SK-N-SH treated with all-trans-retinoic acid at 6 μM for 48 hours (cell line): Measurements from ENCODE around the gene RRAD.

Source experiments
- ATAC-seq: fragments of 200-7000 bp; cut with Tn5 transposase; 3 replicates; pipeline ENCODE4 v1.9.1; 2020; ENCODE audit warnings: mild to moderate bottlenecking, moderate library complexity
- ARNTL ChIP-seq: fragments of 450-650 bp; formaldehyde crosslinking; IDR thresholded peaks from 2 replicates; pipeline ENCODE4 v1.5.0; 2020; ENCODE audit warnings: low read depth, mild to moderate bottlenecking, moderate library complexity, borderline replicate concordance
- BACH2 ChIP-seq: fragments of 250-450 bp; sonication (Bioruptor Pico); IDR thresholded peaks from 2 replicates; pipeline ENCODE4 v1.9.0; 2021; ENCODE audit warnings: mild to moderate bottlenecking, borderline replicate concordance
- CREB5 ChIP-seq: fragments of 250-450 bp; sonication (Bioruptor Pico); IDR thresholded peaks from 2 replicates; pipeline ENCODE4 v1.5.1; 2020; ENCODE audit warnings: low read depth, mild to moderate bottlenecking, moderate library complexity
- CSDC2 ChIP-seq: fragments of 250-450 bp; sonication (Bioruptor Pico); IDR thresholded peaks from 2 replicates; pipeline ENCODE4 v1.5.0; 2020; ENCODE audit warnings: mild to moderate bottlenecking, moderate library complexity
- ESRRG ChIP-seq: fragments of 250-450 bp; sonication (Bioruptor Pico); IDR thresholded peaks from 2 replicates; pipeline ENCODE4 v1.6.1; 2021; ENCODE audit warnings: mild to moderate bottlenecking
- GLIS3 ChIP-seq: fragments of 250-450 bp; sonication (Bioruptor Pico); IDR thresholded peaks from 2 replicates; pipeline ENCODE4 v1.5.0; 2020; ENCODE audit warnings: mild to moderate bottlenecking, moderate library complexity
- ISL1 ChIP-seq: fragments of 250-450 bp; sonication (Bioruptor Pico); IDR thresholded peaks from 2 replicates; pipeline ENCODE4 v2.1.2; 2022; ENCODE audit warnings: mild to moderate bottlenecking, moderate library complexity
- OSR1 ChIP-seq: fragments of 250-450 bp; sonication (Bioruptor Pico); IDR thresholded peaks from 2 replicates; pipeline ENCODE4 v1.8.0; 2022; ENCODE audit warnings: moderate library complexity, mild to moderate bottlenecking, inconsistent platforms
- PATZ1 ChIP-seq: fragments of 250-450 bp; sonication (Bioruptor Pico); IDR thresholded peaks from 2 replicates; pipeline ENCODE4 v1.8.0; 2020; ENCODE audit warnings: mild to moderate bottlenecking, moderate library complexity, borderline replicate concordance
- POU6F1 ChIP-seq: fragments of 250-450 bp; sonication (Bioruptor Pico); IDR thresholded peaks from 2 replicates; pipeline ENCODE4 v1.8.0; 2021; ENCODE audit warnings: low read depth, mild to moderate bottlenecking, moderate library complexity, borderline replicate concordance
- PPARA ChIP-seq: fragments of 250-450 bp; sonication (Bioruptor Pico); IDR thresholded peaks from 2 replicates; pipeline ENCODE4 v1.5.0; 2020; ENCODE audit warnings: mild to moderate bottlenecking, borderline replicate concordance
- RARB ChIP-seq: fragments of 250-450 bp; sonication (Bioruptor Pico); IDR thresholded peaks from 2 replicates; pipeline ENCODE4 v1.8.0; 2021; ENCODE audit warnings: mild to moderate bottlenecking, moderate library complexity
- SNAI2 ChIP-seq: fragments of 250-450 bp; sonication (Bioruptor Pico); IDR thresholded peaks from 2 replicates; pipeline ENCODE4 v1.5.0; 2020; ENCODE audit warnings: mild to moderate bottlenecking, moderate library complexity
- TCF4 ChIP-seq: fragments of 250-450 bp; sonication (Bioruptor Pico); IDR thresholded peaks from 2 replicates; pipeline ENCODE4 v1.8.0; 2021; ENCODE audit warnings: mild to moderate bottlenecking, moderate library complexity, borderline replicate concordance
- ZC3H10 ChIP-seq: fragments of 250-450 bp; sonication (Bioruptor Pico); IDR thresholded peaks from 2 replicates; pipeline ENCODE4 v1.5.1; 2021; ENCODE audit warnings: mild to moderate bottlenecking, moderate library complexity
- ZFP30 ChIP-seq: fragments of 450-650 bp; formaldehyde crosslinking; IDR thresholded peaks from 2 replicates; pipeline ENCODE4 v1.5.0; 2022; ENCODE audit warnings: mild to moderate bottlenecking, moderate library complexity
- ZNF565 ChIP-seq: fragments of 450-650 bp; formaldehyde crosslinking; conservative IDR thresholded peaks from 2 replicates; pipeline ENCODE4 v1.5.0; 2020; ENCODE audit warnings: low read depth, mild to moderate bottlenecking, moderate library complexity
- ZNF8 ChIP-seq: fragments of 450-650 bp; formaldehyde crosslinking; IDR thresholded peaks from 2 replicates; pipeline ENCODE4 v1.5.0; 2020; ENCODE audit warnings: mild to moderate bottlenecking, moderate library complexity
- TF ChIP-seq, protein P1 (sequence below): fragments of 250-450 bp; sonication (Bioruptor Pico); IDR thresholded peaks from 2 replicates; pipeline ENCODE4 v1.5.1; 2021; ENCODE audit warnings: mild to moderate bottlenecking, moderate library complexity
- TF ChIP-seq, protein P2 (sequence below): fragments of 250-450 bp; sonication (Bioruptor Pico); IDR thresholded peaks from 2 replicates; pipeline ENCODE4 v1.5.0; 2020; ENCODE audit warnings: mild to moderate bottlenecking, moderate library complexity

RRAD gene

GRCh38 chr16:66950437-66950836, 25.1 kb upstream of the RRAD start:
- ATAC-seq: no peak

GRCh38 chr16:66949472-66949871, 24.1 kb upstream of the RRAD start:
- no peak for TF ChIP-seq ESRRG
- no peak for TF ChIP-seq ZNF565 (CRISPR knock-in tag)
- TF ChIP-seq CREB5: no peak
- TF ChIP-seq OSR1 (CRISPR knock-in tag): no peak
- TF ChIP-seq ZNF8 (CRISPR knock-in tag): no peak
- ATAC-seq: no peak

More at GRCh38 chr16:66950437-66950836, 25.1 kb upstream of the RRAD start:
- TF ChIP-seq ESRRG (no peak), SNAI2 (CRISPR knock-in tag) (no peak), ARNTL (CRISPR knock-in tag) (no peak), CSDC2 (CRISPR knock-in tag) (no peak), TCF4 (CRISPR knock-in tag) (no peak)
- TF ChIP-seq, protein P1, sequence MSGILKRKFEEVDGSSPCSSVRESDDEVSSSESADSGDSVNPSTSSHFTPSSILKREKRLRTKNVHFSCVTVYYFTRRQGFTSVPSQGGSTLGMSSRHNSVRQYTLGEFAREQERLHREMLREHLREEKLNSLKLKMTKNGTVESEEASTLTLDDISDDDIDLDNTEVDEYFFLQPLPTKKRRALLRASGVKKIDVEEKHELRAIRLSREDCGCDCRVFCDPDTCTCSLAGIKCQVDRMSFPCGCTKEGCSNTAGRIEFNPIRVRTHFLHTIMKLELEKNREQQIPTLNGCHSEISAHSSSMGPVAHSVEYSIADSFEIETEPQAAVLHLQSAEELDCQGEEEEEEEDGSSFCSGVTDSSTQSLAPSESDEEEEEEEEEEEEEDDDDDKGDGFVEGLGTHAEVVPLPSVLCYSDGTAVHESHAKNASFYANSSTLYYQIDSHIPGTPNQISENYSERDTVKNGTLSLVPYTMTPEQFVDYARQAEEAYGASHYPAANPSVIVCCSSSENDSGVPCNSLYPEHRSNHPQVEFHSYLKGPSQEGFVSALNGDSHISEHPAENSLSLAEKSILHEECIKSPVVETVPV: no peak

DNA sequence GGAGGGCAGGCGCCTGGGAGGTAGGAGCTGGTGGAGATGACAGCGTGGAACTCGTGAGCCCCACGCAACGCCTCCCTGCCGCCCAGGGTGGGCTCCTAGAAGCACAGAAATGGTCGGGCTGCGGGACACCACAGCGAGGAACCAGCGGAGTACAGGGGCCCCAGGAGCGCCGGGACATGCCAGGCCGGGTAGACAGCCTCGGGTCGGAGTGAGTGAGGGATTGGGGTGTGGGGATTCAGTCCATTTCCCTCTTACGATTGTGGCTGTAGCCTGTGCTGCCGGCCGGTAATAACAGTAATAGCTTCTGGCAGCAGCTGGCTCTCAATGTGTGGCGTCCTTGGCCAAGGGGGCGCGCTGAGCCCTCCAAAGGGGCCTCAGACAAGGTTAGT, 23.5 kb upstream of the RRAD start:
- ATAC-seq: no peak
- TF ChIP-seq ZC3H10 (CRISPR knock-in tag) (no peak), PATZ1 (CRISPR knock-in tag) (no peak), ZNF565 (CRISPR knock-in tag) (no peak), TCF4 (CRISPR knock-in tag) (no peak), CSDC2 (CRISPR knock-in tag) (no peak), ZNF8 (CRISPR knock-in tag) (no peak), POU6F1 (CRISPR knock-in tag) (no peak), ZFP30 (CRISPR knock-in tag) (no peak), RARB (CRISPR knock-in tag) (no peak), GLIS3 (CRISPR knock-in tag) (no peak)
- TF ChIP-seq, protein P2, sequence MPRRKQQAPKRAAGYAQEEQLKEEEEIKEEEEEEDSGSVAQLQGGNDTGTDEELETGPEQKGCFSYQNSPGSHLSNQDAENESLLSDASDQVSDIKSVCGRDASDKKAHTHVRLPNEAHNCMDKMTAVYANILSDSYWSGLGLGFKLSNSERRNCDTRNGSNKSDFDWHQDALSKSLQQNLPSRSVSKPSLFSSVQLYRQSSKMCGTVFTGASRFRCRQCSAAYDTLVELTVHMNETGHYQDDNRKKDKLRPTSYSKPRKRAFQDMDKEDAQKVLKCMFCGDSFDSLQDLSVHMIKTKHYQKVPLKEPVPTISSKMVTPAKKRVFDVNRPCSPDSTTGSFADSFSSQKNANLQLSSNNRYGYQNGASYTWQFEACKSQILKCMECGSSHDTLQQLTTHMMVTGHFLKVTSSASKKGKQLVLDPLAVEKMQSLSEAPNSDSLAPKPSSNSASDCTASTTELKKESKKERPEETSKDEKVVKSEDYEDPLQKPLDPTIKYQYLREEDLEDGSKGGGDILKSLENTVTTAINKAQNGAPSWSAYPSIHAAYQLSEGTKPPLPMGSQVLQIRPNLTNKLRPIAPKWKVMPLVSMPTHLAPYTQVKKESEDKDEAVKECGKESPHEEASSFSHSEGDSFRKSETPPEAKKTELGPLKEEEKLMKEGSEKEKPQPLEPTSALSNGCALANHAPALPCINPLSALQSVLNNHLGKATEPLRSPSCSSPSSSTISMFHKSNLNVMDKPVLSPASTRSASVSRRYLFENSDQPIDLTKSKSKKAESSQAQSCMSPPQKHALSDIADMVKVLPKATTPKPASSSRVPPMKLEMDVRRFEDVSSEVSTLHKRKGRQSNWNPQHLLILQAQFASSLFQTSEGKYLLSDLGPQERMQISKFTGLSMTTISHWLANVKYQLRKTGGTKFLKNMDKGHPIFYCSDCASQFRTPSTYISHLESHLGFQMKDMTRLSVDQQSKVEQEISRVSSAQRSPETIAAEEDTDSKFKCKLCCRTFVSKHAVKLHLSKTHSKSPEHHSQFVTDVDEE (CRISPR knock-in tag): no peak

GRCh38 chr16:66948134-66948836, 22.9 kb upstream of the RRAD start:
- peak; percentile 49 for ATAC-seq
- TF ChIP-seq PPARA (CRISPR knock-in tag) (no peak), OSR1 (CRISPR knock-in tag) (no peak), ZC3H10 (CRISPR knock-in tag) (no peak), ZNF8 (CRISPR knock-in tag) (no peak), ZFP30 (CRISPR knock-in tag) (no peak), ZNF565 (CRISPR knock-in tag) (no peak), POU6F1 (CRISPR knock-in tag) (no peak), ARNTL (CRISPR knock-in tag) (no peak), GLIS3 (CRISPR knock-in tag) (no peak), SNAI2 (CRISPR knock-in tag) (no peak), CSDC2 (CRISPR knock-in tag) (no peak), ISL1 (CRISPR knock-in tag) (no peak), CREB5 (no peak), BACH2 (CRISPR knock-in tag) (no peak)
- TF ChIP-seq, protein P1: no peak
